GM21360 (cell line): ENCODE data around the gene PCA3.
A peak's percentile ranks its signal among the peaks of the same experiment; 100 is the strongest.

Experiments used
- ATAC-seq: cut with Tn5 transposase; IDR thresholded peaks from one replicate; pipeline ENCODE4 v1.9.1; 2021; ENCODE audit warnings: mild to moderate bottlenecking, moderate library complexity; ENCODE audit not compliant: unreplicated experiment

The PCA3 gene

GRCh38 chr9:76756268-76756640 lies 8.0 kb upstream of the PCA3 start:
- ATAC-seq, result no peak

- ATAC-seq, result no peak
These were observed 7.1 kb upstream of the PCA3 start for GRCh38 chr9:76756941-76757673.

DNA sequence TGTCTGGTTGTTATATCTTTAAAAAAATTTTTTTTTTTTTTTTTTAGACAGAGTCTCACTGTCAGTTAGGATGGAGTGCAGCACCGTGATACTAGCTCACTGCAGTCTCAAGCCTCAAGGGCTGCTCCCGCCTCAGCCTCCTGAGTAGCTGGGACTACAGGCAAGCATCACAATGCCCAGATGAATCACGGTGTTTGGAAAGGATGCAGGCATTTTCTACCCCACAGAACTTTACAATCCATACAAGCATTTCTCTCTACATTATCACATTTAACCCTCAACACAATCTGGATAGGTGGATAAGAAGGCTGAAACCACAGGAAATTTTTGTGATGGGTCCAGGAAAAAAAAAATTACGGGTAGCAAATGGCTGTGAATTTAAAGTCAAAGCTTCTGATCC lies 5.8 kb upstream of the PCA3 start:
- ATAC-seq, result no peak

- ATAC-seq, result no peak
These were observed 4.5 kb upstream of the PCA3 start for GRCh38 chr9:76759732-76760131.

DNA sequence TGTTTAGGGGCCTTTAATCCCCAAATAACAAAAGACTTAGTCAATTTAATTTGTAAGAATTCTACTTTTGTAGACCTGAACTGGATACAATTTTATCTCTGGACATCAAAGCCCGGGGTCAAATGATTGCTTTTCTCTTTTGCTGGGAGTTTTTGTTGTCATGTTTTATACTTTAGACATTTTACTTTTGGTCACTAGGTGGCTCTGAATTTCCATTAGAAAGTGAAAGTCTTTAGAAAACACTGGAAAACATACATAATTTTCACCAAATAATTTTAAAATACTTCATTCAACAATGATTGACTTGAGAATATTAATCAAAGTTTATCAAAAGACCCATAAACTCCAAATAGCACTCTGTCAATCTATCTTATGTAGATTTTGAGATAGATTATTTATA lies 2.8 kb upstream of the PCA3 start:
- ATAC-seq, result no peak

DNA sequence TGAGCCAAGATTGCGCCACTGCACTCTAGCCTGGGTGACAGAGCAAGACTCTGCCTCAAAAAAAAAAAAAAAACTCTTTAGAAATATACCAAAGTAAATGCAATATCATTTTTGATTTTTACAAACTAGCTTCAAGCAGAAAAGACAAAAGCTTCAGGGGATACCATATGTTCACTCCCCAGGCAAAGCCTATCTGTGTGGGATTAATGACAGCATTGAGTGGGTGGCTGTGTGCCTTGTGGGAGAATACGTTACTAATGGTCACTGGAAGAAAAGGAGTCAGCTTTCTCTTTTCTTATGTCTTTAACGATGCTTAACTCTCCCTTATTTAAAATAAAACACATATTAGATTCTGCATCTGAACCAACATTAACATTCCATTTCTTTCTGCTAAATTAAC lies 1.9 kb downstream of the PCA3 start:
- no peak for ATAC-seq

- ATAC-seq, result no peak
These were observed 8.6 kb downstream of the PCA3 start for GRCh38 chr9:76772686-76773445.

DNA sequence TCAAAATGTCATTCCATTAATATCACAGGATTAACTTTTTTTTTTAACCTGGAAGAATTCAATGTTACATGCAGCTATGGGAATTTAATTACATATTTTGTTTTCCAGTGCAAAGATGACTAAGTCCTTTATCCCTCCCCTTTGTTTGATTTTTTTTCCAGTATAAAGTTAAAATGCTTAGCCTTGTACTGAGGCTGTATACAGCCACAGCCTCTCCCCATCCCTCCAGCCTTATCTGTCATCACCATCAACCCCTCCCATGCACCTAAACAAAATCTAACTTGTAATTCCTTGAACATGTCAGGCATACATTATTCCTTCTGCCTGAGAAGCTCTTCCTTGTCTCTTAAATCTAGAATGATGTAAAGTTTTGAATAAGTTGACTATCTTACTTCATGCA lies 20.6 kb downstream of the PCA3 start:
- no peak for ATAC-seq

DNA sequence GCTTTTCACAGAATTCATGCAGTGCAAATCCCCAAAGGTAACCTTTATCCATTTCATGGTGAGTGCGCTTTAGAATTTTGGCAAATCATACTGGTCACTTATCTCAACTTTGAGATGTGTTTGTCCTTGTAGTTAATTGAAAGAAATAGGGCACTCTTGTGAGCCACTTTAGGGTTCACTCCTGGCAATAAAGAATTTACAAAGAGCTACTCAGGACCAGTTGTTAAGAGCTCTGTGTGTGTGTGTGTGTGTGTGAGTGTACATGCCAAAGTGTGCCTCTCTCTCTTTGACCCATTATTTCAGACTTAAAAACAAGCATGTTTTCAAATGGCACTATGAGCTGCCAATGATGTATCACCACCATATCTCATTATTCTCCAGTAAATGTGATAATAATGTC lies 21.3 kb downstream of the PCA3 start:
- ATAC-seq, result no peak

DNA sequence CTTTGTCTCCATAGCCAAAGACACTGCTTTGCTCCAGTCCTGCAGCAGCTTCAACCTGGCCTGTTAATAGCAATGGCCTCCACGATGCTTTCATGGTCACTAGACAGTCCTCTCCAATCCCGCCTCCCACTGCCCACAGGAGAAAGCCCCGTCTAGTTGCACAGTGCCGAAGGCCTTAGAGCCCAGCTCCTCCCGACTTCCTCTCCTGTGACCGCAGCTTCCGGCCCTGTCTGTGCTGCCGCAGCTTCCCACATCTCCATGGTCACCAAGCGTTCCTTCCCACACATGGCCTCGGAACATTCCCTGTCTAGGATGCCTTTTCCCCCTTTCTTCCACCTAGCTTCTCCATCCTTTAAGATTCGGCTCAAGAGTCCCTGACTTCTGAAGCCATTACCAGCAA lies 23.4 kb downstream of the PCA3 start:
- no peak for ATAC-seq

DNA sequence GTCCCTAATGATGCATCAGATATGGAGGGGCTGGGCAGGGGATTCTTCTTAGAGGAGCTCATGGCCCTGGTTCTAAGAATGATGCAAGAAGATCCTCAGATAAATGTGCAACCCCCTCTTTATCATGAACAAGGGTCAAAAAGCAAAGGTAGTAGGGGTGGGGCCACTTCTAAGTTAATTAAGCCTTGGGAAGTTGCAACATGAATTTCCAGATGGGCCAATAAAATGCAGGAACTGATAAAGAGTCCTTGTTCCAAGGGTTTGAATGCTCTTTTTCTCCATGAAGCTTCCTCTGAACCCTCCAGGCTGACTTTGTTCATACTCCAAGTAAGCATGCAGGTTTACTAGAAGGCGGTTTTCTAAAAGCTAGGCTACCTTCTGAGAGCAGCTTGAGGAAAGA lies 25.6 kb downstream of the PCA3 start:
- no peak for ATAC-seq

DNA sequence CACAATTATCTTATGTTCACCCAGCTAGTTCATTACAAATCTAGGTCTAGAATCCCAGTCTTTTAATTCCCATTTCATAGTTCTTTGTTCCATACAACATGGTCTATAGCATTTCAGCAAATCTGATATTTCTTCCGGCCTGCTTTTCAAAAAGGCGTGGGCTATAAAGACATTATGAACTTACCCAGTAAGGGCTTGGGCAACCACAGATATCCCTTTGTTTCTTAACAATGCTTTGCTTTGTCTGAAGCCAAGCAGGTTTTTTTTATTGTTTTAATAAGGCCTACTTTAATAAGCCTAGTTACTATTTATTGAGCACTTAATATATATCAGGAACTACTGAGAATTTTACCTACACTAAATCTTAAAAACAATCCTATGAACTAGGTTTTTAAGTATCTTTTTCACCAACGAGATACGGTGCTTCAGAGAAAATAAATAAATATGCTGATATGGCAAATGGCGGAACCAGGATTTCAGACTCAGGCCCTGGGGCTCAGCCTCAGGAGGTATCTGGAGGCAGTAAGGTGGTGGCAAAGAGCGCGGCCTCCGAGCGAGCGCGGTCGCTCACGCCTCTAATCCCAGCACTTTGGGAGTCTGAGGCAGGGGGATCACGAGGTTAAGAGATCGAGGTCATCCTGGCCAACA lies 29.7 kb downstream of the PCA3 start:
- ATAC-seq, result no peak

GRCh38 chr9:76796296-76796695 lies 32.1 kb downstream of the PCA3 start:
- ATAC-seq, result no peak

DNA sequence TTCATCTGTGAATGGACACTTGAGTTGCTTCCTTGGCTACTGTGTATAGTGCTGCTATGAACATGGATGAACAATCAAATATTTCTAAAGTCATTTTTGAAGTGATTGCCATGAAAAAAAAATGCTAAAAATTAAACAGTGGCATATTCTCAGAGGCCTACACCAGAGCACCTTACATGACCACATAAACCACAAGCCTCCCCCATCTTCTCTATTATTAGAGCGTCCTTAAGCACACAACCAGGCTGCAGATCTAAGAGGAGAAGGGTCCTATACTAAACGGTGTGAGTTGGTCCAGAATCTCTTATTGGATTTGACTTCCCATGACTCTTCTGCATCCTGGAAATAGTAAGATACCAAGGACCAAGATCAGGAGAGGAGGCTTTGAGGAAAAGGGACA lies 34.3 kb downstream of the PCA3 start:
- ATAC-seq, result peak; percentile 64

DNA sequence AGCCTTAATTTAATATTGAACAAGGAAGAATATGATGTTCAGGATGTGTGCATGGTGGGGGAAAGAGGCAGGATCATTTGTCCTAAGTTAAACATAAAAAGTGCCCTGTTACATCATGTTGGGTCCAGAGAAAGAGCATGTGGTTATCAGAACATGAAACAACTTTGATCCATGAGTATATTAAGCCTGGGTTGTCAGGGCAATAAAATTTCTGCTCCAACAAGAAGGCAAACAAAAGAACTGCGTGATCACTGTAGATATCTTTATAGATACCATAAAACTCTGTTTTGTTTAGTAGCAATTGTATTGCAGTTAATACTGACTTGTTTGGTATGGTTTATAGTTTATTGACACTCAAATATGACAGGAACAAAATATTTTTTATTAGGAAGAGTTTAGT lies 35.2 kb downstream of the PCA3 start:
- ATAC-seq, result no peak

- no peak for ATAC-seq
These were observed 36.7 kb downstream of the PCA3 start for GRCh38 chr9:76800901-76801300.

- no peak for ATAC-seq
These were observed 38.8 kb downstream of the PCA3 start for GRCh38 chr9:76803083-76803482.

GRCh38 chr9:76803762-76804161 lies 39.5 kb downstream of the PCA3 start:
- ATAC-seq, result no peak

- no peak for ATAC-seq
These were observed 44.4 kb downstream of the PCA3 start for GRCh38 chr9:76808636-76809035.

- peak; percentile 80 for ATAC-seq
These were observed 46.2 kb downstream of the PCA3 start for GRCh38 chr9:76810377-76810957.

- ATAC-seq, result no peak
These were observed 48.4 kb downstream of the PCA3 start for GRCh38 chr9:76812591-76812990.

DNA sequence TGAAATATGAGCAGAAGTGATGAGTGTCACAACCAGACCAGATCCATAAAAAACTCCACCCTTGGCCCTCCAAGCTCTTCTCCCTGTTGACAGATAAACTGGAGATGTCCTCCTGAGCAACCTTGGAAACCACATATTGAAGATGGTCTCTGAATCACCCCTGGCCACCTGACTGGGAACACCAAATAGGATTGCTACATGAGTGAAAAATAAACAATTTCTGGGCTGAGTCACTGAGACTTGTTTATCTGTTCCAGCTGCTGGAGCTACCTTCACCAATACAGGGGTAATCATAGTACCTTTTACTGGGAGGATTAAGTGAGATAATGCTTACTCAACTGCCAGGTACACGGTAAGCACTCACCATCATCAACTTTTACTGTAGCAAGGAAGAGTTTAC lies 53.3 kb downstream of the PCA3 start:
- no peak for ATAC-seq
